K562 (cell line): ENCODE results near the gene SMCP. TPM values are rescaled to one million over a fixed set of nuclear protein-coding genes. Genes with fewer than 3 reads are reported as not detected.

ENCODE experiments used
- ATAC-seq: fragments of 200-7000 bp; cut with Tn5 transposase; 3 replicates; pipeline ENCODE4 v1.9.1; 2020; ENCODE audit warnings: moderate library complexity
- BruUV-seq: library from RNA; stranded (reverse); fragments of 400-500 nt; replicated peaks from 2 replicates; lab custom pipeline; 2021; lab: Mats Ljungman, UMichigan
- CTCF ChIA-PET: fragments of 300-600 bp; formaldehyde crosslinking; extraction: SDS; loops from one replicate; lab custom pipeline; 2021; ENCODE audit warnings: low intra/inter-chr PET ratio; lab: Yijun Ruan, JAX
- POLR2A ChIA-PET: fragments of 300-600, 350-650 bp; sonication (Branson Sonifier 250); formaldehyde crosslinking; extraction: SDS; loops from one replicate; lab custom pipeline; 2021; ENCODE audit warnings: antibody characterized with exemption, inconsistent platforms; lab: Yijun Ruan, JAX
- DNase-seq, 4 experiments: peaks; one replicate each; pipeline versions ENCODE4 v3.0.0 to v3.0.0-alpha.2; 2011 to 2018; ENCODE audit warnings: low spot score in 3 of 4, mixed read lengths in 3 of 4; ENCODE audit errors: extremely low read depth in 1 of 4
- FAIRE-seq: peaks from 2 replicates; lab custom pipeline; 2011; peaks lifted over from hg19 to GRCh38; lab: Jason Lieb, UNC
- H2AFZ ChIP-seq: 2 replicates; pipeline ENCODE4 v1.6.0; 2011; ENCODE audit warnings: low read depth, low read length, control low read depth, inconsistent platforms
- H3K27ac ChIP-seq: fragments of 200-600 bp; 3 replicates; pipeline ENCODE4 v1.8.0; 2011; ENCODE audit warnings: low read depth, mild to moderate bottlenecking, control low read depth, inconsistent platforms, low read length, moderate library complexity, mixed read lengths; ENCODE audit errors: extremely low read depth
- H3K27me3 ChIP-seq, 2 experiments: fragments of 300-600 bp in 1 of 2; 2 replicates in 1 of 2; 3 replicates in 1 of 2; pipeline versions ENCODE4 v1.6.0 to v1.8.0; 2011; ENCODE audit warnings: inconsistent platforms in 2 of 2, low read length in 2 of 2, mild to moderate bottlenecking in 1 of 2, mixed read lengths in 1 of 2, moderate library complexity in 1 of 2; ENCODE audit not compliant: control insufficient read depth in 2 of 2, insufficient read depth in 2 of 2
- H3K36me3 ChIP-seq: fragments of 300-600 bp; 3 replicates; pipeline ENCODE4 v1.8.0; 2011; ENCODE audit warnings: mild to moderate bottlenecking, low read length, inconsistent platforms; ENCODE audit not compliant: control insufficient read depth, insufficient read depth
- H3K4me1 ChIP-seq, 2 experiments: fragments of 200-600 bp in 1 of 2; replicated peaks in 1 of 2; 2 replicates in 1 of 2; 3 replicates in 1 of 2; pipeline versions ENCODE4 v1.5.1 to v1.8.0; 2011; ENCODE audit warnings: inconsistent platforms in 2 of 2, low read length in 2 of 2, mild to moderate bottlenecking in 1 of 2, mixed read lengths in 1 of 2, moderate library complexity in 1 of 2; ENCODE audit not compliant: control insufficient read depth in 2 of 2, insufficient read depth in 2 of 2
- H3K4me2 ChIP-seq: 2 replicates; pipeline ENCODE4 v1.6.1; 2011; ENCODE audit warnings: low read length, control low read depth, inconsistent platforms, mixed read lengths; ENCODE audit not compliant: insufficient read depth
- H3K4me3 ChIP-seq: fragments of 200-600 bp; sonication (generic), shearing (Covaris generic); 2 replicates; pipeline ENCODE4 v1.5.1; 2016; ENCODE audit warnings: control low read depth, inconsistent platforms
- H3K79me2 ChIP-seq: fragments of 200-600 bp; 3 replicates; pipeline ENCODE4 v1.8.0; 2011; ENCODE audit warnings: low read length, inconsistent platforms; ENCODE audit not compliant: control insufficient read depth, insufficient read depth
- H3K9ac ChIP-seq, 2 experiments: 2 replicates each; pipeline versions ENCODE4 v1.6.0 to v1.6.1; 2011; ENCODE audit warnings: low read depth in 2 of 2, low read length in 2 of 2, control low read depth in 1 of 2, inconsistent platforms in 1 of 2, mild to moderate bottlenecking in 1 of 2, mixed read lengths in 1 of 2; ENCODE audit not compliant: insufficient read depth in 1 of 2
- H3K9me1 ChIP-seq: one replicate; pipeline ENCODE4 v1.6.0; 2011; ENCODE audit warnings: inconsistent platforms, mild to moderate bottlenecking, low read length, moderate library complexity; ENCODE audit not compliant: control insufficient read depth, insufficient read depth
- H3K9me3 ChIP-seq: replicated peaks from 2 replicates; pipeline ENCODE4 v1.5.1; 2011; ENCODE audit warnings: low read depth, low read length, inconsistent platforms; ENCODE audit not compliant: control insufficient read depth, insufficient read depth
- H4K20me1 ChIP-seq: replicated peaks from 2 replicates; pipeline ENCODE4 v1.6.1; 2011; ENCODE audit warnings: low read length, inconsistent platforms, mixed read lengths; ENCODE audit not compliant: control insufficient read depth, insufficient read depth
- CTBP1 ChIP-seq: fragments of 450-650 bp; IDR thresholded peaks from 2 replicates; pipeline ENCODE4 v1.6.1; 2016; ENCODE audit warnings: borderline replicate concordance
- DDX20 ChIP-seq: fragments of 450-650 bp; IDR thresholded peaks from 2 replicates; pipeline ENCODE4 v1.6.1; 2016; ENCODE audit warnings: missing genetic modification characterization, low read depth, mild to moderate bottlenecking, missing compliant biosample characterization, moderate library complexity
- IFI16 ChIP-seq: fragments of 250-450 bp; sonication (Bioruptor Pico); IDR thresholded peaks from 2 replicates; pipeline ENCODE4 v2.1.2; 2022; ENCODE audit warnings: mild to moderate bottlenecking, inconsistent platforms
- OTX1 ChIP-seq: fragments of 450-650 bp; formaldehyde crosslinking; IDR thresholded peaks from 2 replicates; pipeline ENCODE4 v1.4.0; 2022; ENCODE audit warnings: mild to moderate bottlenecking
- PHB2 ChIP-seq: fragments of 450-650 bp; IDR thresholded peaks from 2 replicates; pipeline ENCODE4 v1.6.1; 2017; ENCODE audit warnings: low read depth
- PURB ChIP-seq: sonication (generic); formaldehyde crosslinking; IDR thresholded peaks from 2 replicates; pipeline ENCODE4 v1.9.0; 2021; ENCODE audit warnings: low read depth, mild to moderate bottlenecking, missing genetic modification reagents
- RERE ChIP-seq: sonication (generic); formaldehyde crosslinking; IDR thresholded peaks from 2 replicates; pipeline ENCODE4 v1.8.0; 2023; ENCODE audit warnings: missing genetic modification reagents, mild to moderate bottlenecking, borderline replicate concordance
- TAF15 ChIP-seq: fragments of 200-400 bp; formaldehyde crosslinking; IDR thresholded peaks from 2 replicates; pipeline ENCODE4 v1.6.1; 2017; ENCODE audit warnings: mild to moderate bottlenecking, low read depth, low read length, moderate library complexity
- TBL1XR1 ChIP-seq, 2 experiments: IDR thresholded peaks; 2 replicates each; pipeline ENCODE4 v1.6.1; 2012; ENCODE audit warnings: improper control_type of control experiment in 2 of 2, low read length in 2 of 2, mild to moderate bottlenecking in 1 of 2
- THRB ChIP-seq: fragments of 450-650 bp; formaldehyde crosslinking; conservative IDR thresholded peaks from 2 replicates; pipeline ENCODE4 v1.4.0; 2022; ENCODE audit warnings: mild to moderate bottlenecking, missing genetic modification characterization
- ZMIZ1 ChIP-seq, 2 experiments: fragments of 150-350 bp in 1 of 2; IDR thresholded peaks; 2 replicates each; pipeline ENCODE4 v1.6.1; 2012 to 2016; ENCODE audit warnings: low read depth in 2 of 2, low read length in 2 of 2, mild to moderate bottlenecking in 1 of 2, moderate library complexity in 1 of 2
- ZNF224 ChIP-seq: sonication (generic); formaldehyde crosslinking; IDR thresholded peaks from 2 replicates; pipeline ENCODE4 v1.8.0; 2022; ENCODE audit warnings: mild to moderate bottlenecking, missing genetic modification reagents
- ZNF696 ChIP-seq: fragments of 250-450 bp; sonication (Bioruptor Pico); conservative IDR thresholded peaks from 2 replicates; pipeline ENCODE4 v1.4.0; 2020; ENCODE audit warnings: mild to moderate bottlenecking, moderate library complexity
- WGBS: fragments of 100-300 bp; shearing (Covaris generic); methylation state at CpG from one replicate; pipeline ENCODE4 v1.1.6; 2016; ENCODE audit warnings: low coverage, mixed read lengths; ENCODE audit not compliant: insufficient coverage; ENCODE audit errors: missing lambda C conversion rate; 5-methylcytosine and 5-hydroxymethylcytosine counted together
- in situ Hi-C: fragments of 300-500 bp; cut with MboI; formaldehyde crosslinking; loops from 4 replicates; pipeline ENCODE4 v1.15.0; 2018; ENCODE audit warnings: inconsistent platforms, mixed read lengths
- intact Hi-C: fragments of 100-400 bp; cut with micrococcal nuclease; formaldehyde crosslinking; loops from 2 replicates; pipeline ENCODE4 v1.14.2; 2022
- polyA plus RNA-seq, 8 experiments: library from polyadenylated mRNA; depleted of rRNA in 4 of 8; stranded (reverse) in 5 of 8; unstranded in 3 of 8; fragments of >200 nt; fragmentation: Nextera tagmentation in 2 of 8; fragmentation: Illumina TruSeq in 1 of 8; extraction: Ambion mirVana in 2 of 8; extraction: Trizol in 1 of 8; gene quantifications; 2 replicates each; pipeline versions ENCODE4 v1.2.1 to v1.2.3, GENCODE V29; 2011 to 2014; ENCODE audit warnings: inconsistent platforms in 1 of 8, missing spikeins in 1 of 8
- total RNA-seq, 7 experiments: library from RNA; depleted of rRNA in 6 of 7; stranded (reverse); fragments of >200 nt in 6 of 7; fragmentation: Illumina TruSeq in 2 of 7; extraction: Trizol in 2 of 7; gene quantifications; 2 replicates each; pipeline versions ENCODE4 v1.2.1 to v1.2.3, GENCODE V29; 2011 to 2021; ENCODE audit warnings: low replicate concordance in 1 of 7

SMCP gene
- total and polyA plus RNA-seq, 9 of the 15 experiments (the other 6 are each of a cell fraction or from before 2014, with no cell fraction given): not detected

GRCh38 chr1:152880907-152881306, 2.8 kb downstream of the SMCP start:
- ChIA-PET CTCF (no interaction called here), POLR2A (no interaction called here)
- no peaks in the 10 kb centered on the region for H3K9me1 ChIP-seq
- ATAC-seq (no peak), DNase-seq (no peak), FAIRE-seq (no peak)
- no peaks in the 10 kb centered on the region for H4K20me1 ChIP-seq
- H3K36me3 ChIP-seq: no peaks in the 10 kb centered on the region
- no peaks in the 10 kb centered on the region for H3K79me2 ChIP-seq
- H3K9ac ChIP-seq: no peak overlapping the region
- H3K9me3 ChIP-seq: no peaks in the 10 kb centered on the region
- in situ Hi-C loops (no loop called here), intact Hi-C loops (no loop called here)
- no peak overlapping the region for H3K27ac ChIP-seq
- H3K4me2 ChIP-seq: no peak overlapping the region
- no TSS peak for BruUV-seq
- no peak overlapping the region for H2AFZ ChIP-seq
- H3K4me3 ChIP-seq: no peak overlapping the region
- TF ChIP-seq DDX20 (tag): no peak
- no peak for TF ChIP-seq TAF15
- TF ChIP-seq ZNF224 (CRISPR knock-in tag): no peak
- no peak for TF ChIP-seq PHB2
- no peak for TF ChIP-seq THRB (CRISPR knock-in tag)
- TF ChIP-seq RERE (CRISPR knock-in tag): no peak
- TF ChIP-seq ZNF696 (CRISPR knock-in tag): no peak
- TF ChIP-seq ZMIZ1 (IDR thresholded peaks at IDR 0.05; ENCODE audit: low read depth in 2 of 2, low read length in 2 of 2): no peak
- no peak for TF ChIP-seq TBL1XR1 (IDR thresholded peaks at IDR 0.05; ENCODE audit: low read length in 2 of 2)
- no peak for TF ChIP-seq IFI16
- no peak for TF ChIP-seq PURB (CRISPR knock-in tag)
- TF ChIP-seq CTBP1: no peak
- TF ChIP-seq OTX1 (CRISPR knock-in tag): no peak
- H3K4me1 ChIP-seq: no peaks in the 10 kb centered on the region
- WGBS: 5% methylated on average over 5 of the region's 5 CpGs
- peaks cover 0 to 10% of the 10 kb centered on the region in 2 experiments; a peak in 1 of 5 replicates for H3K27me3 ChIP-seq
